HG02623 (cell line): ENCODE measurements around the gene PARD3.
A peak's percentile ranks its signal among the peaks of the same experiment; 100 is the strongest.

ENCODE experiments used
- ATAC-seq: cut with Tn5 transposase; IDR thresholded peaks from one replicate; pipeline ENCODE4 v1.9.1; 2021; ENCODE audit warnings: moderate library complexity; ENCODE audit not compliant: unreplicated experiment

Gene PARD3

GRCh38 chr10:34629084-34629483 is 186.0 kb downstream of the PARD3 start:
- ATAC-seq = no peak

GRCh38 chr10:34628174-34628796 is 186.8 kb downstream of the PARD3 start:
- ATAC-seq = no peak

GRCh38 chr10:34627741-34628140 is 187.4 kb downstream of the PARD3 start:
- no peak for ATAC-seq

GRCh38 chr10:34627331-34627730 is 187.8 kb downstream of the PARD3 start:
- ATAC-seq = no peak

GRCh38 chr10:34626158-34626880 is 188.8 kb downstream of the PARD3 start:
- no peak for ATAC-seq

GRCh38 chr10:34624323-34625153 is 190.6 kb downstream of the PARD3 start:
- no peak for ATAC-seq

GRCh38 chr10:34622945-34623344 is 192.2 kb downstream of the PARD3 start:
- ATAC-seq = no peak

- ATAC-seq = no peak
These were observed 196.5 kb downstream of the PARD3 start for GRCh38 chr10:34618611-34619010.

- ATAC-seq = peak; percentile 63
These were observed 199.3 kb downstream of the PARD3 start for GRCh38 chr10:34615770-34616169.

- ATAC-seq = no peak
These were observed 201.6 kb downstream of the PARD3 start for GRCh38 chr10:34613491-34613890.

GRCh38 chr10:34612938-34613337 is 202.2 kb downstream of the PARD3 start:
- ATAC-seq = no peak

GRCh38 chr10:34612446-34612845 is 202.7 kb downstream of the PARD3 start:
- no peak for ATAC-seq

GRCh38 chr10:34609287-34609940 is 205.7 kb downstream of the PARD3 start:
- ATAC-seq = no peak

- ATAC-seq = no peak
These were observed 207.2 kb downstream of the PARD3 start for GRCh38 chr10:34607894-34608293.

- no peak for ATAC-seq
These were observed 208.2 kb downstream of the PARD3 start for GRCh38 chr10:34606890-34607289.

- no peak for ATAC-seq
These were observed 212.6 kb downstream of the PARD3 start for GRCh38 chr10:34602478-34602877.

- ATAC-seq = no peak
These were observed 213.4 kb downstream of the PARD3 start for GRCh38 chr10:34601691-34602090.

- ATAC-seq = no peak
These were observed 215.9 kb downstream of the PARD3 start for GRCh38 chr10:34599026-34599795.

- no peak for ATAC-seq
These were observed 218.7 kb downstream of the PARD3 start for GRCh38 chr10:34596351-34596750.

GRCh38 chr10:34593930-34594329 is 221.2 kb downstream of the PARD3 start:
- ATAC-seq = no peak
